SH-SY5Y (cell line): ENCODE data around the gene ZHX3.

ENCODE experiments used
- GATA2 ChIP-seq: IDR thresholded peaks from 2 replicates; pipeline ENCODE4 v1.6.1; 2011; ENCODE audit warnings: mild to moderate bottlenecking, low read depth, low read length
- GATA3 ChIP-seq: IDR thresholded peaks from 2 replicates; pipeline ENCODE4 v1.6.1; 2011; ENCODE audit warnings: low read depth, mild to moderate bottlenecking, low read length, moderate library complexity

DNA sequence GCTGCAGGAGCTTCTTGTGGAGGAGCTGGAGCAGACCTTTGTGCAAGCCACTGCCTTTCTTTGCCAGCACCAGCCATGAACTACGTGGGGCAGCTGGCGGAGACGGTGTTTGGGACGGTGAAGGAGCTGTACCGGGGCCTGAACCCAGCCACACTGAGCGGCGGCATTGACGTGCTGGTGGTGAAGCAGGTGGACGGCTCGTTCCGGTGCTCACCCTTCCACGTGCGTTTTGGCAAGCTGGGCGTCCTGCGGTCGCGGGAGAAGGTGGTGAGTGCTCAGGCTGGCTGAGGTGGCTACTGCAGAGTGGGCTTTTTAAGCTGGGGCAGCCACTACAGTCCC lies 28.2 kb upstream of the ZHX3 start:
- TF ChIP-seq GATA3 = no peak
- TF ChIP-seq GATA2 = no peak
